H1 (cell line): ENCODE results near the gene MAFG. TPM values are rescaled to one million over a fixed set of nuclear protein-coding genes. Genes with fewer than 3 reads are reported as not detected.
A peak's percentile ranks its signal among the peaks of the same experiment; 100 is the strongest.

Source experiments
- CTCF ChIA-PET: fragments of 300-600 bp; sonication (Branson Sonifier 250); formaldehyde crosslinking; loops from one replicate; lab custom pipeline; 2021; ENCODE audit not compliant: partially characterized antibody; lab: Charles Lee
- POLR2A ChIA-PET: fragments of 300-600 bp; sonication (Branson Sonifier 250); formaldehyde crosslinking; loops from one replicate; lab custom pipeline; 2021; ENCODE audit warnings: inconsistent platforms; ENCODE audit not compliant: partially characterized antibody; lab: Charles Lee
- DNase-seq, 2 experiments: peaks; one replicate each; pipeline versions ENCODE4 v3.0.0 to v3.0.0-alpha.2; 2010 to 2022; ENCODE audit warnings: low spot score in 2 of 2, low read depth in 1 of 2, mixed read lengths in 1 of 2
- FAIRE-seq: peaks from 2 replicates; lab custom pipeline; 2011; peaks lifted over from hg19 to GRCh38; lab: Jason Lieb, UNC
- H2AFZ ChIP-seq: 2 replicates; pipeline ENCODE4 v1.8.1; 2012; ENCODE audit warnings: low read length, inconsistent platforms
- H2AK5ac ChIP-seq: 2 replicates; pipeline ENCODE4 v1.6.1; 2013; ENCODE audit warnings: low read depth, low read length
- H2BK120ac ChIP-seq: replicated peaks from 2 replicates; pipeline ENCODE3; 2013; ENCODE audit warnings: low read depth, low read length, inconsistent platforms
- H2BK12ac ChIP-seq: 2 replicates; pipeline ENCODE4 v1.6.1; 2013; ENCODE audit warnings: low read depth, low read length
- H2BK15ac ChIP-seq: 2 replicates; pipeline ENCODE4 v1.6.1; 2013; ENCODE audit warnings: low read length
- H2BK20ac ChIP-seq: 2 replicates; pipeline ENCODE4 v1.6.1; 2013; ENCODE audit warnings: low read length
- H2BK5ac ChIP-seq: 2 replicates; pipeline ENCODE4 v1.6.1; 2013; ENCODE audit warnings: low read depth, low read length
- H3K14ac ChIP-seq: 2 replicates; pipeline ENCODE4 v1.6.1; 2013; ENCODE audit warnings: inconsistent platforms; ENCODE audit not compliant: insufficient read length
- H3K18ac ChIP-seq: 2 replicates; pipeline ENCODE4 v1.6.1; 2013; ENCODE audit warnings: low read length; ENCODE audit errors: extremely low read depth
- H3K23ac ChIP-seq: 2 replicates; pipeline ENCODE4 v1.6.1; 2013; ENCODE audit warnings: inconsistent platforms; ENCODE audit not compliant: insufficient read length
- H3K23me2 ChIP-seq: 2 replicates; pipeline ENCODE4 v1.6.1; 2013; ENCODE audit warnings: low read depth, low read length
- H3K27ac ChIP-seq: 2 replicates; pipeline ENCODE4 v1.6.1; 2011; ENCODE audit warnings: low read depth, low read length, inconsistent platforms
- H3K27me3 ChIP-seq, 4 experiments: replicated peaks in 1 of 4; 1 replicate in 1 of 4; 2 replicates in 3 of 4; pipeline versions ENCODE4 v1.6.1 to v1.8.1; 2011 to 2013; ENCODE audit warnings: low read length in 3 of 4, mild to moderate bottlenecking in 3 of 4, inconsistent platforms in 2 of 4, mixed read lengths in 2 of 4, moderate library complexity in 1 of 4; ENCODE audit not compliant: control insufficient read depth in 3 of 4, insufficient read depth in 3 of 4; ENCODE audit errors: extremely low read depth in 1 of 4
- H3K36me3 ChIP-seq, 4 experiments: 2 replicates each; pipeline versions ENCODE4 v1.6.1 to v1.8.1; 2011 to 2013; ENCODE audit warnings: mild to moderate bottlenecking in 4 of 4, low read length in 3 of 4, moderate library complexity in 2 of 4, control low read depth in 1 of 4, inconsistent platforms in 1 of 4; ENCODE audit not compliant: insufficient read depth in 4 of 4, control insufficient read depth in 2 of 4
- H3K4ac ChIP-seq: replicated peaks from 2 replicates; pipeline ENCODE3; 2013; ENCODE audit warnings: low read length, low read depth, mixed read lengths, inconsistent platforms; ENCODE audit not compliant: insufficient read length
- H3K4me1 ChIP-seq, 4 experiments: replicated peaks in 1 of 4; 1 replicate in 1 of 4; 2 replicates in 3 of 4; pipeline versions ENCODE4 v1.6.1 to v1.8.1; 2011 to 2013; ENCODE audit warnings: low read length in 3 of 4, inconsistent platforms in 2 of 4, mixed read lengths in 1 of 4; ENCODE audit not compliant: insufficient read depth in 4 of 4, control insufficient read depth in 3 of 4
- H3K4me2 ChIP-seq, 2 experiments: 2 replicates each; pipeline versions ENCODE4 v1.6.1 to v1.8.1; 2011 to 2013; ENCODE audit warnings: low read depth in 2 of 2, low read length in 2 of 2, control low read depth in 1 of 2, inconsistent platforms in 1 of 2, mild to moderate bottlenecking in 1 of 2; ENCODE audit not compliant: insufficient read depth in 1 of 2
- H3K4me3 ChIP-seq, 4 experiments: fragments of 200-600, 300-600 bp in 1 of 4; sonication (generic), shearing (Covaris generic), sonication (Bioruptor Twin) in 1 of 4; 2 replicates each; pipeline versions ENCODE4 v1.5.1 to v1.8.1; 2011 to 2016; ENCODE audit warnings: low read length in 4 of 4, low read depth in 3 of 4, control low read depth in 2 of 4, inconsistent platforms in 2 of 4, mild to moderate bottlenecking in 2 of 4, mixed read lengths in 1 of 4, moderate library complexity in 1 of 4; ENCODE audit not compliant: insufficient read depth in 2 of 4; ENCODE audit errors: extremely low read depth in 1 of 4
- H3K56ac ChIP-seq: replicated peaks from 2 replicates; pipeline ENCODE3; 2013; ENCODE audit warnings: low read depth, mild to moderate bottlenecking, mixed read lengths, low read length, inconsistent platforms; ENCODE audit not compliant: insufficient read length
- H3K79me1 ChIP-seq: 2 replicates; pipeline ENCODE4 v1.6.1; 2013; ENCODE audit warnings: low read depth, low read length, control low read depth
- H3K79me2 ChIP-seq, 2 experiments: 2 replicates each; pipeline versions ENCODE4 v1.6.1 to v1.8.1; 2012 to 2013; ENCODE audit warnings: low read length in 2 of 2, mild to moderate bottlenecking in 2 of 2, inconsistent platforms in 1 of 2; ENCODE audit not compliant: insufficient read depth in 2 of 2, control insufficient read depth in 1 of 2
- H3K9ac ChIP-seq, 4 experiments: replicated peaks in 1 of 4; 1 replicate in 1 of 4; 2 replicates in 3 of 4; pipeline versions ENCODE4 v1.6.1 to v1.8.1; 2011 to 2013; ENCODE audit warnings: low read depth in 3 of 4, low read length in 3 of 4, control low read depth in 2 of 4, mild to moderate bottlenecking in 2 of 4, moderate library complexity in 2 of 4, inconsistent platforms in 1 of 4; ENCODE audit errors: extremely low read depth in 1 of 4
- H3K9me3 ChIP-seq, 2 experiments: 2 replicates each; pipeline versions ENCODE4 v1.6.1 to v1.8.1; 2012 to 2013; ENCODE audit warnings: mild to moderate bottlenecking in 2 of 2, moderate library complexity in 2 of 2, control low read depth in 1 of 2, inconsistent platforms in 1 of 2, low read depth in 1 of 2, low read length in 1 of 2, mixed read lengths in 1 of 2; ENCODE audit not compliant: insufficient read depth in 2 of 2
- H4K20me1 ChIP-seq, 2 experiments: replicated peaks in 1 of 2; 2 replicates each; pipeline versions ENCODE3 to v1.8.1; 2011 to 2013; ENCODE audit warnings: inconsistent platforms in 2 of 2, low read length in 2 of 2, mild to moderate bottlenecking in 1 of 2; ENCODE audit not compliant: insufficient read depth in 2 of 2, control insufficient read depth in 1 of 2
- H4K5ac ChIP-seq: 2 replicates; pipeline ENCODE4 v1.6.1; 2013; ENCODE audit warnings: low read length, low read depth, mixed read lengths, inconsistent platforms; ENCODE audit not compliant: insufficient read length
- H4K8ac ChIP-seq: 2 replicates; pipeline ENCODE4 v1.8.0; 2013; ENCODE audit warnings: mild to moderate bottlenecking, moderate library complexity, low read length, inconsistent platforms; ENCODE audit not compliant: insufficient read depth; ENCODE audit errors: extremely low read depth
- H4K91ac ChIP-seq: replicated peaks from 2 replicates; pipeline ENCODE3; 2013; ENCODE audit warnings: low read length, mixed read lengths, inconsistent platforms; ENCODE audit not compliant: insufficient read length
- BACH1 ChIP-seq: IDR thresholded peaks from 2 replicates; pipeline ENCODE4 v1.6.1; 2012; ENCODE audit warnings: low read length, improper control_type of control experiment
- EP300 ChIP-seq, 2 experiments: IDR thresholded peaks; 1 replicate in 1 of 2; 2 replicates in 1 of 2; pipeline ENCODE4 v1.6.1; 2011 to 2012; ENCODE audit warnings: low read depth in 2 of 2, low read length in 2 of 2, mild to moderate bottlenecking in 2 of 2, borderline replicate concordance in 1 of 2, inconsistent platforms in 1 of 2, moderate library complexity in 1 of 2
- MAFK ChIP-seq: IDR thresholded peaks from 2 replicates; pipeline ENCODE4 v1.6.1; 2012; ENCODE audit warnings: low read depth, mild to moderate bottlenecking, improper control_type of control experiment, low read length
- WGBS, 2 experiments: shearing (Covaris generic) in 1 of 2; methylation state at CpG; one replicate each; pipeline versions ENCODE4 v1.1.6 to v1.1.7; 2013 to 2015; ENCODE audit warnings: low lambda C conversion rate in 2 of 2, mixed read lengths in 2 of 2, inconsistent platforms in 1 of 2, low coverage in 1 of 2, missing lambda C conversion rate in 1 of 2; ENCODE audit not compliant: insufficient replicate concordance in 2 of 2, insufficient coverage in 1 of 2, insufficient read length in 1 of 2; ENCODE audit errors: extremely low coverage in 1 of 2, missing lambda C conversion rate in 1 of 2; 5-methylcytosine and 5-hydroxymethylcytosine counted together
- polyA plus RNA-seq, 7 experiments: library from polyadenylated mRNA; depleted of rRNA in 3 of 7; stranded (reverse) in 5 of 7; unstranded in 2 of 7; fragments of >200 nt in 5 of 7; fragments of 200-250 nt in 2 of 7; gene quantifications; 1 replicate in 5 of 7; 2 replicates in 1 of 7; 4 replicates in 1 of 7; pipeline versions ENCODE4 v1.2.1 to v1.2.3, GENCODE V29; 2011 to 2013; ENCODE audit warnings: missing spikeins in 2 of 7, mixed read lengths in 2 of 7
- total RNA-seq: library from RNA; stranded (reverse); fragmentation: NEBNext Ultra II Directional; extraction: Animal tissue kit (Norgen Biotek cat#: 25700); gene quantifications from 2 replicates; pipeline ENCODE4 v1.2.1, GENCODE V29; 2021

The MAFG gene
- total and polyA plus RNA-seq, 2 of the 8 experiments (the other 6 are each of a cell fraction or from before 2014, with no cell fraction given), result 25.5 to 26.9 TPM

- Histone ChIP-seq H3K4ac (peak overlapping the region; percentile 36), H2BK20ac (peak overlapping the region; percentile 80; the same call in 1 of the 2 replicates), H2AK5ac (0 out of 2 replicates have a peak overlapping the region, but pooled peaks have one; percentile 82), H2BK15ac (peak overlapping the region; percentile 98; the same call in 1 of the 2 replicates), H3K4me1 (peaks cover 0 to 41% (median 32%) of the 10 kb centered on the region in 4 experiments; a peak in 6 of 7 replicates), H3K9me3 (no peaks in the 10 kb centered on the region), H3K9ac (no peak overlapping the region), H2BK12ac (peak overlapping the region; percentile 92; the same call in 1 of the 2 replicates), H4K20me1 (peaks cover 15 to 30% of the 10 kb centered on the region in 2 experiments), H3K4me2 (peak overlapping the region; percentile 79 to 88), H4K91ac (peak overlapping the region; percentile 45), H4K8ac (no peak overlapping the region), H2BK5ac (peak overlapping the region; percentile 93; the same call in 1 of the 2 replicates), H2AFZ (no peak overlapping the region), H2BK120ac (peak overlapping the region; percentile 29), H4K5ac (no peak overlapping the region), H3K36me3 (peaks cover 3 to 20% (median 6%) of the 10 kb centered on the region in 4 experiments; a peak in 6 of 8 replicates), H3K27me3 (peaks cover 0 to 12% (median 9%) of the 10 kb centered on the region in 4 experiments; a peak in 4 of 7 replicates), H3K79me2 (peaks cover 12 to 65% of the 10 kb centered on the region in 2 experiments; a peak in 3 of 4 replicates), H3K79me1 (peaks cover 43% of the 10 kb centered on the region), H3K4me3 (peak overlapping the region in 2 of 4 experiments; percentile 7 to 51; a peak in 3 of 8 replicates), H3K56ac (no peak overlapping the region), H3K23me2 (peaks cover 15% of the 10 kb centered on the region; the same call in 1 of the 2 replicates), H3K23ac (no peak overlapping the region), H3K27ac (no peak overlapping the region), H3K14ac (no peak overlapping the region), H3K18ac (peak overlapping the region; percentile 62)
- 60% methylated on average over 19 of the region's 21 CpGs; no CpG with 5 or more reads in 1 of the 2 experiments for WGBS, 2 experiments
- CTCF ChIA-PET, result interaction anchor here (0.6 to 2.5 kb wide), 19 partner anchors 8 to 479 kb away, joined by 3 to 10 read pairs (median 4); partner anchors contain the start of genes ALYREF and ANAPC11
- FAIRE-seq (no peak), DNase-seq (no peak)
- POLR2A ChIA-PET, result interaction anchor here (0.5 to 14.6 kb wide), 22 partner anchors 11 to 173 kb away, joined by 3 to 150 read pairs (median 4); partner anchors contain the start of genes ANAPC11, ARHGDIA, FASN and MCRIP1
- TF ChIP-seq MAFK, result peak; percentile 37; the same call in 1 of the 2 replicates
- TF ChIP-seq EP300 (IDR thresholded peaks at IDR 0.05; ENCODE audit: borderline replicate concordance in 1 of 2, low read depth in 2 of 2, low read length in 2 of 2), result no peak
- TF ChIP-seq BACH1, result peak; percentile 41; the same call in 1 of the 2 replicates
Measured at GRCh38 chr17:81924557-81925532, 2.7 kb downstream of the MAFG start.
